RPMI7951 (cell line): ENCODE data around the gene GSTT2B. TPM values are rescaled to one million over a fixed set of nuclear protein-coding genes. Genes with fewer than 3 reads are reported as not detected.
"Not testable (repeated sequence)": the region's sequence is repeated elsewhere in the genome, so short reads cannot be mapped to it uniquely, and the experiment has no call there.

ENCODE experiments used
- DNase-seq: peaks from one replicate; pipeline ENCODE4 v3.0.0-alpha.2; 2012; ENCODE audit warnings: low read depth
- total RNA-seq: library from RNA; depleted of rRNA; stranded (reverse); fragments of >200 nt; shearing (Covaris generic); gene quantifications from 2 replicates; pipeline ENCODE4 v1.2.3, GENCODE V29; 2014

Gene GSTT2B
- total RNA-seq, 1 experiment from 2014 or later, result 21.4 TPM

GRCh38 chr22:23986089-23986488 is 25.1 kb upstream of the GSTT2B start:
- DNase-seq, result not testable (repeated sequence)

- DNase-seq, result no peak
These were observed 23.4 kb upstream of the GSTT2B start for GRCh38 chr22:23984430-23984829.

DNA sequence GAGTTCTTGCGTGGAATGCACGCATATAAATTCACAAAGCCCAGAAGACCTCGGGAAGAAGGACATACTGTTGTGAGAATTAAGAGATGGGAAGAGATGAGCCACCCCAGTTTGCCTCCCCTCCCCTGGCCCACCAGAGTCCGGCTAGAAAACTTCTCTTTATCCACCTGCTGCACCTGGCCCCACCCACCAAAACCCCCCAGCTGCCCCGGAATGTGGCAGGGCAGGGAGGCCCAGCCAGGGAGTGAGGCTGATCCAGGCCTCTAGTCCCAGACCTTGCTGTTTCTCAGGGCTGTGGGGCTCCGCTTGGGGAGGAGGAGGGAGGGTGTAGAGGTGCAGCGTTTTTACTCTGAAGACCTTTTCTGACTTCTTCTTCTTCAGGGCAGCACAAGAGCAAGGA is 19.6 kb upstream of the GSTT2B start:
- not testable (repeated sequence) for DNase-seq

DNA sequence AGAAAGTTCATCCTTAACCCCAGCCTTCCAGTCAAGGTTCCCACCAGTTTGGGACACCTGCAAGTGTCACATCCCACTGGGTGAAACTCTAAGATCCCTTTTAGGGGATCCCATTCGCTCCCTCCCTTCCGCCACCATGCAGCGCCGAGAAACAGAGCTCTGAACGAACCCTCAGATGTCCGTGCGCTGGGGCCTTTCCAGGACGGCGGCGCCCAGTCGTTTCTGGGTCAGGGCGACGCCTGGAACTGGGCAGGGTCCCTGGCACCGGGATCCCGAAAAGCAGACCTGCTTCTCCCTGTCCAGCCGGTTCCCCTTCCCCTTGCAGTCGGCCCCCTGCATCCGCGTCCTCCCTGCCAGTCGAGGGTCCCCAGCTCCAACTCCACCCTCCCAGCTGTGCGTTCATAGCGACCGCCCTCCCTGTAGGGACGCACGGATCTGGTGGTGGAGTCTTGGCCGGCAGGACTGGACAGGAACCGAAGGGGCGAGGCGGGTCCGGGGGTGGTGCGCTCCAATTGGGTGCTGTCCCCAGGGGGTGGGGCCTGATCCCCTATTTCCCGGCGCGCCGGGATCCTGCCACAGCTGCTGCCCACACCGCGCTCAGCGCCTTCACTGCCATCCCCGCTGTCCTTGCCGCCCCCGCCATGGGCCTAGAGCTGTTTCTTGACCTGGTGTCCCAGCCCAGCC is 18.7 kb upstream of the GSTT2B start, which contains the start of gene GSTT2:
Gene GSTT2 (plus strand): TSS at position 578 of the 684 bp plus-strand sequence.
- not testable (repeated sequence) for DNase-seq

- not testable (repeated sequence) for DNase-seq
These were observed 16.3 kb upstream of the GSTT2B start for GRCh38 chr22:23977304-23977703.

- DNase-seq, result not testable (repeated sequence)
These were observed 13.9 kb upstream of the GSTT2B start for GRCh38 chr22:23974836-23975352.

GRCh38 chr22:23974345-23974744 is 13.3 kb upstream of the GSTT2B start, which contains the start of gene DDT:
DDT (minus strand) TSS chr22:23974441; CDS start chr22:23974414, 27 bp downstream.
- not testable (repeated sequence) for DNase-seq

GRCh38 chr22:23971927-23972326 is 10.9 kb upstream of the GSTT2B start:
- DNase-seq, result not testable (repeated sequence)

DNA sequence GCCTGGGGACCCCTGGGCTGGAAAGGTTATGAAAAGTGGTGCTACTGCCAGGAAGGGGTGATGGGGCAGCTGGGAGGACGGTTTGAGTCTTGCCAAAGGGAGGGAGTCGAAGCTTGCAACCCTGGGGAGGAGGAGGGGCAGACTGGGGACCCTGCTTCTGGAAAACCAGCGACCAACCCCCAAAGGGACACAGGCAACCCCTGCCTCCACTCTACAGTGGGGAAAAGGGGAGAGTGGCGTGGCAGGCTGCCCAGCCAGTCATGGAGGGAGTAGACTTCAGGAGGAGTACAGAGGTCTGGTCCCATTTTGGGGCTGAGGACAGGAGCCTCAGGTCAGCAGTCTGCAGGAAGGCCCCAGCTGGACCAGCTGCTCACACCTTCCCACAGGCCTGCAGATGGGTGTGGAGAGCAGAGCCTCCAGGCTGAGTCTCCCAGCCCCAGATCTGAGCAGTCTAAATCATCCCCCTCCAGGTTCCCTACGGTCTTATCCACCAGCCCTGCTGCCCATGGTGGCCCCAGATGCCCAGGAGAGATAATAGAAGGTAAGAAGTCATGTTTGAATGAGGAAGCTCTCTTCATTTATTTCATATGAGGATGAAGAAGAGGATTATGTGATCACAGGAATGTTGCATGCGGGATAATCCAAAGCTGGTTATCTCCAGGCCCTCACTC is 10.0 kb upstream of the GSTT2B start:
- DNase-seq, result no peak

- DNase-seq, result no peak
These were observed 9.2 kb upstream of the GSTT2B start for GRCh38 chr22:23970201-23970641.

DNA sequence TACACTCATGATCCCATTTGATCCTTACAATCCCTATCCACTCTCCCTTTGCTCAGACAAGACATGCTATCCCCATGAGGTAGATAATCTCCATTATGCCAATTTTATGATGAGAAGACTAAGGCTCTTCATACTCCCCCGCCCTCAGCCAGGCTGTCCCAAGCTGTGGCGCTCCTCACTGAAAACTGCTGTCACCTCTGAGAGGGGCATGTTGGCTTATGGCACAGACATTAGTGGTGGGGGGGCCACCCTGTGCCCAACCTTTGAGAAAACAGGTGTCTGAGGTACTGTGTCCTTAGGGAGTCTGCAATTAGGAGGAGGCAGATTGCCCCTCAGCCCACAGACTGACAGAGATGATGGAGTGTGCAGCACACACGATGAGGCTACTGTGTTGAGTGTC is 8.1 kb upstream of the GSTT2B start:
- no peak for DNase-seq

- DNase-seq, result not testable (repeated sequence)
These were observed 5.6 kb upstream of the GSTT2B start, which contains the start of gene DDTL for GRCh38 chr22:23966568-23966967. DDTL (plus strand) TSS chr22:23966888; CDS start chr22:23966915, 27 bp downstream.

- DNase-seq, result not testable (repeated sequence)
These were observed 5.1 kb upstream of the GSTT2B start for GRCh38 chr22:23966094-23966493.

DNA sequence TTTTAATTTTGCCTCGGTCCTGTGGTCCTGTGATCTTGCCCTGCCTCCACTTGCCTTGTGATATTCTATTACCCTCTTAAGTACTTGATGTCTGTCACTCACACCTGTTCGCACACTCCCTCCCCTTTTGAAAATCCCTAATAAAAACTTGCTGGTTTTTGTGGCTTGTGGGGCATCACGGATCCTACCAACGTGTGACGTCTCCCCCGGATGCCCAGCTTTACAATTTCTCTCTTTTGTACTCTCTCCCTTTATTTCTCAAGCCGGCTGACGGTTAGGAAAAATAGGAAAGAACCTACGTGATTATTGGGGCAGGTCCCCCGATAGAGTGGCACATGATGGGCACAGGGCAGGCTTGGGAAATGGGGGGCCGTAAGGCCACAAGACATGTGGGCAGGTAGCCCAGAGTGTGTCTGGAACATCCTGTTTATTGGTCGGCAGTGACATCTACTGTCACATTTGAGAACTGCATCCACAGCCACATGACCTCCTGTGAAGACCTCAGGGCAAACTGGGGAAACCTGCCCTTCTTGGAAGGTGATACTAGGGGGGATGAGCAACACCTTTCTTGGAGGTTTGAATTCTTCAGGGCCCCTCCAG is 4.6 kb downstream of the GSTT2B start:
- DNase-seq, result peak; percentile 62

- DNase-seq, result not testable (repeated sequence)
These were observed 5.1 kb downstream of the GSTT2B start for GRCh38 chr22:23955886-23956285.

GRCh38 chr22:23954991-23955305 is 6.0 kb downstream of the GSTT2B start:
- DNase-seq, result not testable (repeated sequence)

DNA sequence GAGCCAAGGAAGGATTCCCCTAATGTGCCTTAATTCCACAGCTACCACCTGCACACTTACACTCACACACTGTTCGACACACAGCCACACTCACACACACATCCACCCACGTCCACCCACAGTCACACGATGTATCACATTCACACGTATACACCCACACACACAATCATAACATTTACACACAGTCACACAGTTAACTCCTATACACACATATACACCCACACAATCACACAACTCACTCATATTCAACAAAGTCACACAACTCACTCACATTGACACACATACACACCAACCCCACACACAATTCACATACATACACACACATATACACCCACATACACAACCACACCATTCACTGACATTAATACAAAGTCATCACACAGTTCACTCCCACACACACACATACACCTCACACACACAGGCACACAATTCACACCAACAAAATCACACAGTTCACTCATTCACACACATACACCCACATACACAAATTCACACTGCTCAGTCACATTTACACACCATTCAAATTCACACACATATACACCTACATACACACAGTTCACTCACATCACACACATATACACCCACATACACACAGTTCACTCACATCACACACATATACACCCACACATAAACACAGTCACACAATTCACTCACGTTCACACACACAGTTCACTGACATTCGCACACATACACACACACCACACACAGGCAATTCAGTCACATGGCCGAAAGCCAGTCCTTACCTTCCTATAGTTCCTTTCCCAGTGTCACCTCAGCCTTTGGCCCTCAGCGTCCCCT is 6.6 kb downstream of the GSTT2B start:
- not testable (repeated sequence) for DNase-seq

DNA sequence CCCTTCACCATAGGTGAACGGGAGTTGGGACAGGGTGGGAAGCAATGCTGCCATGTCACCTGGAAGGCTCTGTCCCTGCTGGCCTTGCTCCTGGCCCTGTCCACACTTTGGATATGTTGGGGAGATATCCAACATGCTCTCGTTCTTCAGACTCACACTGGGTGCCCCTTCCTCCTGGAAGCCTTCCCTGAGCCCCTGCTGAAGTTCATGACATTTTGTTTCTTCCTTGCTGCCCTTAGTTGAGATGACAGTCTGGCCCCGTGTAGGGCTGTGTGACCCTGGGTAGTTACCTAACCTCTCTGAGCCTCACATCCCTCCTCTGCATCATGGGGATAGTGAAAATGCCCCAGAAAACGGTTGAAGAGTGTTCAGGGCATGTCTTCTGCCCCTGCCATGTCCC is 7.5 kb downstream of the GSTT2B start:
- not testable (repeated sequence) for DNase-seq

DNA sequence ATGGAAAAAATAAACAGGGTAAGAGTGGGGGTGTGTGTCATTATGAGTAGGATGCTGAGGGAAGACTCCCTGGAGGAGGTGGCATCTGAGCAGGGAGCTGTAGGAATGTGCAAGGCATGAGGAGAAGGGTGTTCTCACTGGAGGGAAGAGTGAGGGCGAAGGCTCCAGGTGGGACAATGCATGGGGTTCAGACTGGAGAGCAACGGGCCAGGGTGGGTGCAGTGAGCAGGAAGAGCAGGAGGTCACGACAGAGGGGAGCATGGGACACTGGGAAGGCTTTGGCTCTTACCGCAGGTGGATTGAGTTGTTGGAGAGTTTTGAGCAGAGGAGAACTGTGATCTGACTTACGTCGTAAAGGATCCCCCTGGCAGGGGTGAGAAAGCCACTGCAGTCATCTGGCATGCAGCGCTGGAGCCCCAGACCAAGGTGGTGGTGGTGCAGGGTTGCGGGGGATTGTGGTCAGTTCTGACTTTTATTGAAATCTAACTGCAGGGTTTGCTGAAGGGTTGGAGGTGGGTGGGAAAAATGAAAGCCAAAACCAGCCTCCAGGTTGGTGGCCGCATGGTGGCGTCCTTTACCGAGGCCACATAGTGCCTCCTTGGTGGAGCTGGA is 8.1 kb downstream of the GSTT2B start:
- not testable (repeated sequence) for DNase-seq

DNA sequence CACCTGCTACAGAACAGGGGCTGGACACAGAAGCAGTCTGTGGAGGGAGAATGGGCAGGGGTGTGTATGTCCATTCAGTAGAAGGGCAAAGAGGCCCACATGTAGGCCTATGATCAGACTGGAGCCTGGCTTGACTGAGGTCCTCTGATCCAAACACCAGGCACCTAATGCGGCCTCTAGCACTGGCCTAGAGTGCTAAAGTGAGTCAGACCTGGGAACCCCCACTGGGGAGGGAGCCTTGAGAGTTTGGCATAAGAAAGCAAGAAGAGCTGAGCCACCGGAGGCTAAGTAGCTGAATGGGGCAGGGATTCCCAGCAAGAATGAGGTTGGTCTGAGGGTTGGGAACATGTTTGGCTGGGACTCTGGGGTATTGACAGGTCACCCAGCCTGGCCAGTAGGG is 9.6 kb downstream of the GSTT2B start:
- not testable (repeated sequence) for DNase-seq

DNA sequence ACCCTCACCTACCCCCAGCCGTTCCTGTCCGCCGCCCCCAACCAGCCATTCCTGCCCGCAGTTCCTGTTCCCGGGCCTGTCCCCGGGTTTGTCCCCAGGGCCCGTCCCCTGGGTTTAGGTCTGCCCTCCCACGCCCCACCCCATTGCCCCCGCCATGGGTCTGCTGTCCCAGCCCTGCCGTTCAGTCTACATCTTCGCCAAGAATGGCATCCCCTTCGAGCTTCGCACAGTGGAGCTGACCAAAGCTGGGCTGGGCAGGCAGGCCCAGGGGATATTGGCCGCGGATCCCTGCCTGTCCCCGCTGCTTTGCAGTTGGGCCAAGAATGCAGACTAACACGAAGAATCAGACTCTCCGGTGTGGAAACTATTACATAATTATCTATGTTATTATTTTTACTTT is 11.2 kb downstream of the GSTT2B start:
- not testable (repeated sequence) for DNase-seq
